Measurements from ENCODE around the gene CUX1.
"Not testable (repeated sequence)": the region's sequence is repeated elsewhere in the genome, so short reads cannot be mapped to it uniquely, and the experiment has no call there.

CUX1 gene

GRCh38 chr7:101853684-101854083, 36.3 kb downstream of the CUX1 start:
- DNase-seq (ENCODE audit: low spot score): no peak

DNA sequence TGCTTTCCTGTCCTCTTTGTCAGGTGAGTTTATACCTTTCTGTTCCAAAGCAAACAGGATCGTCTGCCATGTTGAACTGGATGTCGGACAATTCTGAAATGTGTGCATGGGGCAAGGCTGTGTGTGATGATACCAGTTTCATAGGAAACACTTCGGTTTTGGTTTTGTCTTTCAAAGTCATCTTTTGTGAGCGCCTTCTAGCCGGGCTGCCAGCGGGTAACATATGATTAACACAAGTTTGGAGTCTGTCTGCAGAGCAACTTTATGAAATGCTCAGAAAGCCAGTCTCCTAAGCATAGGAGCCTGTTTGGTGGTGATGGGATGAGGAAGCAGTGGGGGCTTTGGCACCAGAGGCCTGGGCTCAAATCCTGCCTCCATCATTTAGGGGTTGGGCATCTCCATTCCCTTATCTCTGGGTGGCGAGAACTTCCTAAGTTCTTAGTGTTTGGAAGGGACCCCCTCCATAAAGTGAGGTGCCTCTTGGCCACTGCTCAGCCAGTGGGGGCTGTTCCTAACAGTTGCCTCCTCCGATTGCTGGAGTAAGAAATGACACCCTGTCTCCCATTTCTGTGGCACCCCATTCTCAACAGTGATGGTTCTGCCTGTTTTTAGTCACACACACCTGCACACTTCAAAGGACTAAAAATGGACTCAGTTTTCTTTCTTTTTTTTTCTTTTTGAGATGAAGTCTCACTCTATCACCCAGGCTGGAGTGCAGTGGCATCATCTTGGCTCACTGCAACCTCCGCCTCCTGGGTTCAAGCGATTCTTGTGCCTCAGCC, 36.8 kb downstream of the CUX1 start:
- DNase-seq (ENCODE audit: low spot score): no peak

DNA sequence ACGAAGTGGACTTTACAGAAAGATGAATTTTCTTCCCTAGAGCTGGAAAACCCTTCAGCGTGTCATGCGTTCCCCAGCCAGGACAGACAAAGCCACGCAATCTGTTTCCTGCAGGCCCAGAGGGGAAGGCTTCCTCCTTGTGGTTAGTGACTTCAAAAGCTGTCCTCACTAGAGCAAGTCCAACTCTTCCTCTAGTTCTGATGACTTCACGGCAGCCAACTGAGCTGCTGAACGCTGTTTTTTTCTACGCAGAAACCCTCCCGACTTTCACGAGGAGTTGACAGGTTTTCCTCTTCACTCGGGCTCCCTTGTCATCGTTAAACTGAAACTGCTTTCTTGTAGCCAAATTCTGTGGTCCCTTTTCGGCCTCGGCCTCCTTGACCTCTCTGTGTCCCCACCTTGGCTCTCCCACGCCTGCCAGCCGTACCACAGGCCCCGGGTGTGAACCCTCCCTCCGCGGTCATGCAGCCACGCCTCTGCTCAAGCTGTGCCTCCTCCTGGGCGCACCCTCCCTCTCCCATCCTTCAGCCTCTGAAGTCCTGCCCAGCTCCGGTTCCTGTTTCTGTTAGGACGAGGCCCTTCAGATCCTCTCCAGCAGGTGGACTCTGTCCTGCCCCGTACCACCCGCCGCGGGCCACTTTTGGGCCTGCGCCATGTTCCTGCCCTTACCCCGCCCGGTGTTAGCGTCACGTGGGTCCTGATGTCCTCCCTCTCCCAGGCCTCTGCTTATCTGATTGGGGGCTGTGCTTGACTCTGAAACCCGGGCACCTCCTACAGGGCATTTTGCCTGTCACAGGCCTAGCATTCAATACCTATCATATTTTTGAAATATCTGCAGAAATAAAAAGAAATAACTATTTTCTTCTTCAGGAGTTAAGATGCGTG, 39.3 kb downstream of the CUX1 start:
- DNase-seq (ENCODE audit: low spot score): peak; percentile 47

- DNase-seq (ENCODE audit: low spot score): no peak
These were observed 40.0 kb downstream of the CUX1 start for GRCh38 chr7:101857358-101857811.

GRCh38 chr7:101858437-101859385, 41.3 kb downstream of the CUX1 start:
- no peak for DNase-seq (ENCODE audit: low spot score)

DNA sequence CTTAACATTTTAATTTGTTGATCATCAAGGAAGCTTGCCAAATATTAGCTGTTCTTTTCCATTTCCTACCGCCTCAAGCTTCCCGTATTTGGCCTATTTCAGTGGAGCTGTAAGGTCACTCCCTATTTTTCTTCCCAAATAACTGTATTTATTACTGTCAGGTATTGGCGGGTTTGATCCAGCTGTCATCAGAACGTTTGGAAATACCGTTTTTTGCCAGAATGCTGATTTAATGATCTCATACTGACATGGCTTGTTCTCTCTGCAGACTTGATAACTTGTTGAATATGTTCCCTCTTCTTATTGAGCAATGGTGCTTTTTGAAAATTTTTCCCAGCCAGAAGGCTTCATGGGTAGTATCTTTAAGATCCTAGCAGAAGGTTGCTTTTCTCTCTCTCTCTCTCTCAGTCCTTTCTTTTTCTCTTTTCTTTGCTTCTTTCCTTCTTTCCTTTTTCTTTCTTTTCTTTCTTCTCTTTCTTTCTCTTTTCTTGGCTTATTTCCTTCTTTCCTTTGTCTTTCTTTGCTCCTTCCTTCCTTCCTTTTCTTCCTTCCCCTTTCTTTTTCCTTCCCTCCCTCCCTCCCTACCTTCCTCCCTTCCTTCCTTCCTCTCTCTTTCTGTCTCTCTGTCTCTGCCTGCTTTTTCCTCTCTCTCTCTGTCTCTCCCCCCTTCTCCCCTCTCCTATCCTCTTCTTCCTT, 42.1 kb downstream of the CUX1 start:
- DNase-seq (ENCODE audit: low spot score): no peak

DNA sequence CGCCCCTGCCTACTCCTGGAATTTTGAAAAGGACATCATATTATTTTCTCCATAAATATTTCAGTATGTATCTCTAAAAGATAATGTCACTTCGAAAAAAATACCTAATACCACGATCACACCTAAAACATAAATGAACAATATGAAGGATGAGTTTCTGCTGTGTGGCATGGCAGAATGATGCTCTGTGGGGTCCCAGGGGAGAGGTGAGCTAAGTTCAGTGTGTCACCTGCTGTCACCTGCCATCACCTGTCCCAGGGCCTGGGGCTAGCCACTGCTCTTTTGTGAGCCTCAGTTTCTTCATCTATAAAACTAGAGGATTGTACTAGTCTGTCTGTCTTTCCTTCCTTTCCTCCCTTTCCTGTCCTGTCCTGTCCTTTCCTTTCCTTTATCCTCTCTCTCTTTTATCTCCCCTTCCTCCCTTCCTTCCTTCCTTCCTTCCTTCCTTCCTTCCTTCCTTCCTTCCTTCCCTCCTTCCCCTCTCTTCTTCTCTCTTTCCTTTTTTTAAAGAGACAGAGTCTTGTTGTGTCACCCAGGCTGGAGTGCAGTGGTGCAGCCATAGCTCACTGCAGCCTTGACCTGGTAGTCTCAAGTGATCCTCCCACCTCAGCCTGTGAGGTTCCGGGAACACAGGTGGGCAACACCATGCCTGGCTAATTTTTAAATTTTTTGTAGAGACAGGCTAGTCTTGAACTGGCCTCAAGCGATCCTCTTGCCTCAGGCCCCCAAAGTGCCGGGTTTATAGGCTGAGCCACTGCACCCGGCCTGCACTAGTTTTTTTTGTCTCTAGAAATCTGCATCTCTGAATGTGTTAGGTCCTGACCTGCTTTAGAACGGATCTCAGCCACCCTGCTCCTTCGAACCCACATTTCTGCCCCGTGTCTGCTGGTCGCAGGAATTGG, 43.1 kb downstream of the CUX1 start:
- DNase-seq (ENCODE audit: low spot score): no peak

GRCh38 chr7:101861218-101861775, 43.9 kb downstream of the CUX1 start:
- DNase-seq (ENCODE audit: low spot score): no peak

- no peak for DNase-seq (ENCODE audit: low spot score)
These were observed 45.1 kb downstream of the CUX1 start for GRCh38 chr7:101862280-101863220.

DNA sequence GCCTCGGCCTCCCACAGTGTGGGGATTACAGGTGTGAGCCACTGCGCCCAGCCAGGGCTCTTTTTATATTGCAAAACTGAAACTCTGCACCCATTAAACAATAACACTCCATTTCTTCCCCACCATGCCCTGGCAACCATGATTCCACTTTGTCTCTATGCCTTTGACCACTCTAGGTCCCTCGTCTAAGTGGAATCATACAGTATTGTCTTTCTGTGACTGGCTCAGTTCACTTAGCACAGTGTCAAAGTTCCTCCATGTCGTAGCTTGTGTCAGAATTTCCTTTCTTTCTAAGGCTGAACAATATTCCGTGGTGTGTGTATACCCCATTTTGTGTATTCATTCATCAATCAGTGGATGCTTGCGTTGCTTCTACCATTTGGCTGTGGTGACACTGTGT, 46.2 kb downstream of the CUX1 start:
- DNase-seq (ENCODE audit: low spot score): no peak

DNA sequence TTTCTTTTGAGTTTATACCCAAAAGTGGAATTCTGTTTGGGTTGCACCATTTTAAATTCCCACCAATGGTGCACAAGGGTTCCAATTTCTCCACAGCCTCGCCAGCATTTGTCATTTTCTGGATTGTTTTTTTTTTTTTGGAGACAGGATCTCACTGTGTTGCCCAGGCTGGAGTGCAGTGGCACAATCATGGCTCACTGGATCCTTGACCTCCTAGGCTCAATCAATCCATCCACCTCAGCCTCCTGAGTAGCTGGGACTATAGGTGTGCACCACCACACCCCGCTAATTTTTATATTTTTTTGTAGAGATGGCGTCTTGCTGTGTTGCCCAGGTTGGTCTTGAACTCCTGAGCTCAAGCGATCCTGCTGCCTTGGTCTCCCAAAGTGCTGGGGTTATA, 46.6 kb downstream of the CUX1 start:
- no peak for DNase-seq (ENCODE audit: low spot score)

DNA sequence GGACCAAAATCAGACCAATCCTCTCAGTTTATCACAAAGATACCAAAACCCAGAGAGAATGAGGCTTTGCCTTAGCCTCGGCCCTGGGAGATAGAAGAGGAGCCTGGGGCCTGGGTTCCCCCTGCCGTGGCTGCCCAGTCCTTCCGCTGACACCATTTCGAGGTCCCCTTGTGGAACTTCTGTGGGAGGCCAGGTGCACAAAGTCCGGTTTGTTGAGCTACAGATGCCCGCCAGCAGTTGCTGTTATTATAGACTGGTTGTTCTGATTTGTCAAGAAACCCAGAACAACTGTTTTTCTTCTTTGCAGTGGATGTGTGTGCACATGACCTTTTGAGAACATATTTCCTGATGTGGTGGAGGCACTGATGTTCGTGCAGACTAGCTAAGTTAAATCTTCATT, 47.6 kb downstream of the CUX1 start:
- no peak for DNase-seq (ENCODE audit: low spot score)

DNA sequence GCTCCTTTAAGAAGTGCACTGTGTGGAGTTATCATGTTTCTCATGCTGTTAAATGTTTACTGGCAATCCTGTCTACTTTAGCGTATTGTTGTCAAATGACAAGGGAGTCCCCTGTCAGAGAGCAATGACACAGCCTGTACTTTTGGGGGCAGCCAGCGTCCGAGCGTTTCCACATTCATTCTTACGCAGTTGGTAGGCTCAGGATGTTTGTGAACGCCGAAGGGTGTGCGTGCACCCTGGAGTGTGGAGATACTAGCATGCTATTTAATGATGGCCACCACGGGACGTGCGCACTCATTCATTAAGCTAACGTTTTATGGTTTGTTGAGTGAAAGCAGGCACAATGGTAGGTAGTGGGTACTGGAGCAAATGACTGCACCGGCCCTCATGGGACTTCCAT, 48.0 kb downstream of the CUX1 start:
- no peak for DNase-seq (ENCODE audit: low spot score)

DNA sequence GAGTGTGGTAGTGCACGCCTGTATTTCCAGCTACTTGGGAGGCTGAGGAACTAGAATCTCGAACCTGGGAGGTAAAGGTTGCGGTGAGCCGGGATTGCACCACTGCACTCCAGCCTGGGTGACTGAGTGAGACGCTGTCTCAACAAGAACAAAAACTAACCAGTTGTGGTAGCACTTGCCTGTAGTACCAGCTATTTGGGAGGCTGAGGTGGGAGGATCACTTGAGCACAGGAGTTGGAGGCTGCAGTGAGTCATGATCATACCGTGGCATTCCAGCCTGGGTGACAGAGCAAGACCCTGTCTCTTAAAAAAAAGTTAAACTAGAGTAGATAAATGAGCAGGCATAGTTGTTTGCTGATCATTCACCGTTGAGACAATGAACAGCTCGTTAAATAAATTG, 48.9 kb downstream of the CUX1 start:
- no peak for DNase-seq (ENCODE audit: low spot score)

DNA sequence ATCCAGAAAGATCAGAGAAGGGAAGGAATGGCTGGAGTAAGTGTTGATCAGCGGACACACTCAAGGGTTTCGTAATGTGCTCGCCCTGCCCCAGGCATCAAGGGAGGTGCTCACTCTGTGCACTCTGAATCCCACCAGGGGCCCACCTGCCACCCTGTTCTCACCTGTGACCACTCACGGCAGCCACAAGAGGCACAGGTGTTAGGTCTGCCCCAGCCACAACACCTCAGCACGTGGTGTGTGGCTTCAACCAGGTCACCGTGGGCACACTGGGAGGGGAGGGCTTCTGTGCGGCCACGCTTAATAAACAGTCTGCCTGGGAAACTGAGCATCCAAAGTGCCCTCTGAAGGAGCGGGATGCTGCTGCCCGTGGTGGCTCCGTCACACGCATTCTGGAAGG, 49.8 kb downstream of the CUX1 start:
- DNase-seq (ENCODE audit: low spot score): no peak

DNA sequence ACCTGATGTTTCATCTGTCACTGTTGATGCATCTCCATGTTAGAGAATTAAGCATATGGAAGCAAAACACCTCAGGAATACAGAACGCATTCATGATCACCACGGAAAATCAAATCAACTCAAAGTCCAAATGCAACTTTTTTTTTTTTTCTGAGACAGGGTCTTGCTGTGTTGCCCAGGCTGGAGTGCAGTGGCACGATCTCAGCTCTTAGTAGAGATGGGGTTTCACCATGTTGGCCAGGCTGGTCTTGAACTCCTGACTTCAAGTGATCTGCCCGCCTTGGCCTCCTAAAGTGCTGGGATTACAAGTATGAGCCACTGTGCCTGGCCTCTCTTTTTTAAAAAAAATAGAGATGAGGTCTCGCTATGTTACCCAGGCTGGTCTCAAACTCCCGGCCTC, 50.3 kb downstream of the CUX1 start:
- not testable (repeated sequence) for DNase-seq (ENCODE audit: low spot score)

DNA sequence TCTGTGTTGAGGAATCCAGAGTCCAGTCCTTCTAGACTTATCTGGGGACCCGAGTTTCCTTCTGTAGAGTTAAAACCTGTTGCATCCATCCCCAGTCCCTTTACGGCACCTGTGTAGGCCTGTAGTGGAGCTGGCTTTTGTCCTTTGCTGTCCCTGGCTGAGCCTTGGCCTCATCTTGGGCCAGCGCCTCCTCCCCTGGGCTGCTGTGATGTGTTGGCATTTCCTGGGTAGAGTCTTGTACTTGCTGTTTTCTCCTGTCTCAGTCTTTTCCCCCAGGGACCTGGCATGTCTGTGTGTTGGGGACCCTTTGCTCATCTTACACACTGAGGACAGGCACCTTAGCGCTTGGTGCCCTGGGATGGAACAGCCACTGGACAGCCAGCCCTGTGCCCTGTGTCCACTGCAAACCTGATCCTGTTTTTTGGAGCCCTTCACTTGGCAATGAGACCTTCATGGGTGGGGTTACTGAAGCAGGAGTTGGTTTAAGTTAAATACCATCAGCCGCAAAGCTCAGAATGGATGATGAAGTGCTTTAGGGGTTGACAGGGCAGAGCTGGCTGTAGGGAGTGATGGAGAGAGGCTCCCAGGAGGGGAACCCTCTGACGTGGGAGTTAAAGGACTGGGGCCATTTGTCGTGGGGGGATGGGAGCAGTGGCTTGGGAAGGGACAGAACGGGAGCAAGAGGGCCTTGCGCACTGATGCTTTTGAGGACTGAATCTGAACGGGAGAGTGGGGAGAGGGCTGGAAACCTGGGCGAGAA, 50.9 kb downstream of the CUX1 start:
- DNase-seq (ENCODE audit: low spot score): no peak

All from putamen (tissue), 1 donor.